Uterus (tissue), 2 donors: ENCODE results near the gene ZRANB2.

Experiments
- POLR2A ChIP-seq, 2 donors: fragments of 450-650 bp; IDR thresholded peaks; one replicate each; pipeline ENCODE4 v1.6.1; 2016; ENCODE audit warnings: antibody characterized with exemption in 2 of 2, mild to moderate bottlenecking in 1 of 2, moderate library complexity in 1 of 2
- TF ChIP-seq, protein P1 (sequence below), 4 experiments: fragments of 200-600 bp in 2 of 4; fragments of 450-650 bp in 2 of 4; sonication (generic) in 2 of 4; IDR thresholded peaks; one replicate each; pipeline ENCODE4 v1.5.1; 2016 to 2019; ENCODE audit warnings: antibody characterized with exemption in 4 of 4, mild to moderate bottlenecking in 2 of 4, moderate library complexity in 1 of 4

DNA sequence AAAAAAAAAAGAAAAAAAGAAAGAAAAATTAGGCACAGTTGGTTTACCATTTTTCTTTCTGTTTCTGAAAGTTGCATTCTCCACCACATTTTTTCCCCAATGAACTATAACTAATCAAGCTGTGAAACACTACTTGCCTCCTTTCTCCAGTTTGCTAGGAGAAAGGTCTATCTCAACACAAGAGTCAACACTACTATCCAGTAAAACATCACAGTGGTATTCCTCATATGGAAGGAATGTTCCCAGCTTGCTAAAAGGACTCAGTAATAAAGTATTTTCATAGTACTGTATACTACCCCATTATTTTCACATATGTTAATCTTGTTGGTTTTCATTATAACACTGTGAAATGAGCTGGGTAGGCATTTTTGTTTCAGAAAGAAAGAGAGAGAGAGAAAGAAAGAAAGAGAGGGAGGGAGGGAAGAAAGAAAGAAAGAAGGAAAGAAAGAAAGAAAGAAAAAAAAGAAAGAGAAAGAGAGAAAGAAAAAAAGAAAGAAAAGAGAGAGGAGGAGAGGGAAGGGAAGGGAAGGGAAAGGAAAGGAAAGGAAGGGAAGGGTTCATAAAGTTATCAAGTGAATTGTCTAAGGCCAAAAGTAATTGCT, 41.1 kb downstream of the ZRANB2 start:
- TF ChIP-seq, protein P1, sequence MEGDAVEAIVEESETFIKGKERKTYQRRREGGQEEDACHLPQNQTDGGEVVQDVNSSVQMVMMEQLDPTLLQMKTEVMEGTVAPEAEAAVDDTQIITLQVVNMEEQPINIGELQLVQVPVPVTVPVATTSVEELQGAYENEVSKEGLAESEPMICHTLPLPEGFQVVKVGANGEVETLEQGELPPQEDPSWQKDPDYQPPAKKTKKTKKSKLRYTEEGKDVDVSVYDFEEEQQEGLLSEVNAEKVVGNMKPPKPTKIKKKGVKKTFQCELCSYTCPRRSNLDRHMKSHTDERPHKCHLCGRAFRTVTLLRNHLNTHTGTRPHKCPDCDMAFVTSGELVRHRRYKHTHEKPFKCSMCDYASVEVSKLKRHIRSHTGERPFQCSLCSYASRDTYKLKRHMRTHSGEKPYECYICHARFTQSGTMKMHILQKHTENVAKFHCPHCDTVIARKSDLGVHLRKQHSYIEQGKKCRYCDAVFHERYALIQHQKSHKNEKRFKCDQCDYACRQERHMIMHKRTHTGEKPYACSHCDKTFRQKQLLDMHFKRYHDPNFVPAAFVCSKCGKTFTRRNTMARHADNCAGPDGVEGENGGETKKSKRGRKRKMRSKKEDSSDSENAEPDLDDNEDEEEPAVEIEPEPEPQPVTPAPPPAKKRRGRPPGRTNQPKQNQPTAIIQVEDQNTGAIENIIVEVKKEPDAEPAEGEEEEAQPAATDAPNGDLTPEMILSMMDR (IDR thresholded peaks at IDR 0.05), result no peak
- TF ChIP-seq POLR2A (IDR thresholded peaks at IDR 0.05), result no peak
